H1 (cell line): Measurements from ENCODE around the gene LRPPRC. TPM values are rescaled to one million over a fixed set of nuclear protein-coding genes. Genes with fewer than 3 reads are reported as not detected.

Experiments used
- CTCF ChIA-PET: fragments of 300-600 bp; sonication (Branson Sonifier 250); formaldehyde crosslinking; loops from one replicate; lab custom pipeline; 2021; ENCODE audit not compliant: partially characterized antibody; lab: Charles Lee
- POLR2A ChIA-PET: fragments of 300-600 bp; sonication (Branson Sonifier 250); formaldehyde crosslinking; loops from one replicate; lab custom pipeline; 2021; ENCODE audit warnings: inconsistent platforms; ENCODE audit not compliant: partially characterized antibody; lab: Charles Lee
- DNase-seq, 2 experiments: peaks; one replicate each; pipeline versions ENCODE4 v3.0.0 to v3.0.0-alpha.2; 2010 to 2022; ENCODE audit warnings: low spot score in 2 of 2, low read depth in 1 of 2, mixed read lengths in 1 of 2
- FAIRE-seq: peaks from 2 replicates; lab custom pipeline; 2011; peaks lifted over from hg19 to GRCh38; lab: Jason Lieb, UNC
- H2AFZ ChIP-seq: 2 replicates; pipeline ENCODE4 v1.8.1; 2012; ENCODE audit warnings: low read length, inconsistent platforms
- H2AK5ac ChIP-seq: 2 replicates; pipeline ENCODE4 v1.6.1; 2013; ENCODE audit warnings: low read depth, low read length
- H2BK120ac ChIP-seq: replicated peaks from 2 replicates; pipeline ENCODE3; 2013; ENCODE audit warnings: low read depth, low read length, inconsistent platforms
- H2BK12ac ChIP-seq: 2 replicates; pipeline ENCODE4 v1.6.1; 2013; ENCODE audit warnings: low read depth, low read length
- H2BK15ac ChIP-seq: 2 replicates; pipeline ENCODE4 v1.6.1; 2013; ENCODE audit warnings: low read length
- H2BK20ac ChIP-seq: 2 replicates; pipeline ENCODE4 v1.6.1; 2013; ENCODE audit warnings: low read length
- H2BK5ac ChIP-seq: 2 replicates; pipeline ENCODE4 v1.6.1; 2013; ENCODE audit warnings: low read depth, low read length
- H3K14ac ChIP-seq: 2 replicates; pipeline ENCODE4 v1.6.1; 2013; ENCODE audit warnings: inconsistent platforms; ENCODE audit not compliant: insufficient read length
- H3K18ac ChIP-seq: 2 replicates; pipeline ENCODE4 v1.6.1; 2013; ENCODE audit warnings: low read length; ENCODE audit errors: extremely low read depth
- H3K23ac ChIP-seq: 2 replicates; pipeline ENCODE4 v1.6.1; 2013; ENCODE audit warnings: inconsistent platforms; ENCODE audit not compliant: insufficient read length
- H3K23me2 ChIP-seq: 2 replicates; pipeline ENCODE4 v1.6.1; 2013; ENCODE audit warnings: low read depth, low read length
- H3K27ac ChIP-seq: 2 replicates; pipeline ENCODE4 v1.6.1; 2011; ENCODE audit warnings: low read depth, low read length, inconsistent platforms
- H3K27me3 ChIP-seq, 4 experiments: replicated peaks in 1 of 4; 1 replicate in 1 of 4; 2 replicates in 3 of 4; pipeline versions ENCODE4 v1.6.1 to v1.8.1; 2011 to 2013; ENCODE audit warnings: low read length in 3 of 4, mild to moderate bottlenecking in 3 of 4, inconsistent platforms in 2 of 4, mixed read lengths in 2 of 4, moderate library complexity in 1 of 4; ENCODE audit not compliant: control insufficient read depth in 3 of 4, insufficient read depth in 3 of 4; ENCODE audit errors: extremely low read depth in 1 of 4
- H3K36me3 ChIP-seq, 4 experiments: 2 replicates each; pipeline versions ENCODE4 v1.6.1 to v1.8.1; 2011 to 2013; ENCODE audit warnings: mild to moderate bottlenecking in 4 of 4, low read length in 3 of 4, moderate library complexity in 2 of 4, control low read depth in 1 of 4, inconsistent platforms in 1 of 4; ENCODE audit not compliant: insufficient read depth in 4 of 4, control insufficient read depth in 2 of 4
- H3K4ac ChIP-seq: replicated peaks from 2 replicates; pipeline ENCODE3; 2013; ENCODE audit warnings: low read length, low read depth, mixed read lengths, inconsistent platforms; ENCODE audit not compliant: insufficient read length
- H3K4me1 ChIP-seq, 4 experiments: replicated peaks in 1 of 4; 1 replicate in 1 of 4; 2 replicates in 3 of 4; pipeline versions ENCODE4 v1.6.1 to v1.8.1; 2011 to 2013; ENCODE audit warnings: low read length in 3 of 4, inconsistent platforms in 2 of 4, mixed read lengths in 1 of 4; ENCODE audit not compliant: insufficient read depth in 4 of 4, control insufficient read depth in 3 of 4
- H3K4me2 ChIP-seq, 2 experiments: 2 replicates each; pipeline versions ENCODE4 v1.6.1 to v1.8.1; 2011 to 2013; ENCODE audit warnings: low read depth in 2 of 2, low read length in 2 of 2, control low read depth in 1 of 2, inconsistent platforms in 1 of 2, mild to moderate bottlenecking in 1 of 2; ENCODE audit not compliant: insufficient read depth in 1 of 2
- H3K4me3 ChIP-seq, 4 experiments: fragments of 200-600, 300-600 bp in 1 of 4; sonication (generic), shearing (Covaris generic), sonication (Bioruptor Twin) in 1 of 4; 2 replicates each; pipeline versions ENCODE4 v1.5.1 to v1.8.1; 2011 to 2016; ENCODE audit warnings: low read length in 4 of 4, low read depth in 3 of 4, control low read depth in 2 of 4, inconsistent platforms in 2 of 4, mild to moderate bottlenecking in 2 of 4, mixed read lengths in 1 of 4, moderate library complexity in 1 of 4; ENCODE audit not compliant: insufficient read depth in 2 of 4; ENCODE audit errors: extremely low read depth in 1 of 4
- H3K56ac ChIP-seq: replicated peaks from 2 replicates; pipeline ENCODE3; 2013; ENCODE audit warnings: low read depth, mild to moderate bottlenecking, mixed read lengths, low read length, inconsistent platforms; ENCODE audit not compliant: insufficient read length
- H3K79me1 ChIP-seq: 2 replicates; pipeline ENCODE4 v1.6.1; 2013; ENCODE audit warnings: low read depth, low read length, control low read depth
- H3K79me2 ChIP-seq, 2 experiments: 2 replicates each; pipeline versions ENCODE4 v1.6.1 to v1.8.1; 2012 to 2013; ENCODE audit warnings: low read length in 2 of 2, mild to moderate bottlenecking in 2 of 2, inconsistent platforms in 1 of 2; ENCODE audit not compliant: insufficient read depth in 2 of 2, control insufficient read depth in 1 of 2
- H3K9ac ChIP-seq, 4 experiments: replicated peaks in 1 of 4; 1 replicate in 1 of 4; 2 replicates in 3 of 4; pipeline versions ENCODE4 v1.6.1 to v1.8.1; 2011 to 2013; ENCODE audit warnings: low read depth in 3 of 4, low read length in 3 of 4, control low read depth in 2 of 4, mild to moderate bottlenecking in 2 of 4, moderate library complexity in 2 of 4, inconsistent platforms in 1 of 4; ENCODE audit errors: extremely low read depth in 1 of 4
- H3K9me3 ChIP-seq, 2 experiments: 2 replicates each; pipeline versions ENCODE4 v1.6.1 to v1.8.1; 2012 to 2013; ENCODE audit warnings: mild to moderate bottlenecking in 2 of 2, moderate library complexity in 2 of 2, control low read depth in 1 of 2, inconsistent platforms in 1 of 2, low read depth in 1 of 2, low read length in 1 of 2, mixed read lengths in 1 of 2; ENCODE audit not compliant: insufficient read depth in 2 of 2
- H4K20me1 ChIP-seq, 2 experiments: replicated peaks in 1 of 2; 2 replicates each; pipeline versions ENCODE3 to v1.8.1; 2011 to 2013; ENCODE audit warnings: inconsistent platforms in 2 of 2, low read length in 2 of 2, mild to moderate bottlenecking in 1 of 2; ENCODE audit not compliant: insufficient read depth in 2 of 2, control insufficient read depth in 1 of 2
- H4K5ac ChIP-seq: 2 replicates; pipeline ENCODE4 v1.6.1; 2013; ENCODE audit warnings: low read length, low read depth, mixed read lengths, inconsistent platforms; ENCODE audit not compliant: insufficient read length
- H4K8ac ChIP-seq: 2 replicates; pipeline ENCODE4 v1.8.0; 2013; ENCODE audit warnings: mild to moderate bottlenecking, moderate library complexity, low read length, inconsistent platforms; ENCODE audit not compliant: insufficient read depth; ENCODE audit errors: extremely low read depth
- H4K91ac ChIP-seq: replicated peaks from 2 replicates; pipeline ENCODE3; 2013; ENCODE audit warnings: low read length, mixed read lengths, inconsistent platforms; ENCODE audit not compliant: insufficient read length
- CHD1 ChIP-seq: IDR thresholded peaks from 2 replicates; pipeline ENCODE4 v1.6.1; 2012; ENCODE audit warnings: low read depth, low read length, improper control_type of control experiment
- RFX5 ChIP-seq: IDR thresholded peaks from 2 replicates; pipeline ENCODE4 v1.6.1; 2011; ENCODE audit warnings: low read depth, low read length, improper control_type of control experiment, borderline replicate concordance
- WGBS, 2 experiments: shearing (Covaris generic) in 1 of 2; methylation state at CpG; one replicate each; pipeline versions ENCODE4 v1.1.6 to v1.1.7; 2013 to 2015; ENCODE audit warnings: low lambda C conversion rate in 2 of 2, mixed read lengths in 2 of 2, inconsistent platforms in 1 of 2, low coverage in 1 of 2, missing lambda C conversion rate in 1 of 2; ENCODE audit not compliant: insufficient replicate concordance in 2 of 2, insufficient coverage in 1 of 2, insufficient read length in 1 of 2; ENCODE audit errors: extremely low coverage in 1 of 2, missing lambda C conversion rate in 1 of 2; 5-methylcytosine and 5-hydroxymethylcytosine counted together
- polyA plus RNA-seq, 7 experiments: library from polyadenylated mRNA; depleted of rRNA in 3 of 7; stranded (reverse) in 5 of 7; unstranded in 2 of 7; fragments of >200 nt in 5 of 7; fragments of 200-250 nt in 2 of 7; gene quantifications; 1 replicate in 5 of 7; 2 replicates in 1 of 7; 4 replicates in 1 of 7; pipeline versions ENCODE4 v1.2.1 to v1.2.3, GENCODE V29; 2011 to 2013; ENCODE audit warnings: missing spikeins in 2 of 7, mixed read lengths in 2 of 7
- total RNA-seq: library from RNA; stranded (reverse); fragmentation: NEBNext Ultra II Directional; extraction: Animal tissue kit (Norgen Biotek cat#: 25700); gene quantifications from 2 replicates; pipeline ENCODE4 v1.2.1, GENCODE V29; 2021

The LRPPRC gene
- total and polyA plus RNA-seq, 2 of the 8 experiments (the other 6 are each of a cell fraction or from before 2014, with no cell fraction given), result 43.4 to 167 TPM

GRCh38 chr2:43846140-43846793, 149.5 kb downstream of the LRPPRC start:
- ChIA-PET POLR2A (no interaction called here), CTCF (interaction anchor here (0.8 to 1.2 kb wide), 2 partner anchors 11 to 18 kb away, joined by 4 to 5 read pairs; no protein-coding TSS in a partner anchor)
- no peak overlapping the region for H2BK12ac ChIP-seq
- TF ChIP-seq CHD1, result no peak
- TF ChIP-seq RFX5, result no peak

More at GRCh38 chr2:43846140-43846793, 149.5 kb downstream of the LRPPRC start:
- Histone ChIP-seq H4K91ac (no peak overlapping the region), H3K14ac (no peak overlapping the region), H3K27ac (no peak overlapping the region), H3K79me2 (no peaks in the 10 kb centered on the region), H3K56ac (no peak overlapping the region), H2AFZ (no peak overlapping the region), H2BK20ac (no peak overlapping the region), H3K4me1 (no peaks in the 10 kb centered on the region; a peak in 1 of 7 replicates), H3K9ac (no peak overlapping the region), H3K4me3 (no peak overlapping the region), H3K36me3 (no peaks in the 10 kb centered on the region), H3K23ac (no peak overlapping the region), H3K4me2 (no peak overlapping the region), H2BK120ac (no peak overlapping the region), H4K20me1 (no peaks in the 10 kb centered on the region), H3K9me3 (no peaks in the 10 kb centered on the region), H3K79me1 (no peaks in the 10 kb centered on the region), H3K27me3 (no peaks in the 10 kb centered on the region), H2BK5ac (no peak overlapping the region), H3K18ac (no peak overlapping the region), H4K5ac (no peak overlapping the region), H3K4ac (no peak overlapping the region), H2BK15ac (no peak overlapping the region), H3K23me2 (no peaks in the 10 kb centered on the region), H4K8ac (no peak overlapping the region), H2AK5ac (no peak overlapping the region)
- peak in 1 of 2 experiments; percentile 31 for DNase-seq
- no peak for FAIRE-seq
- 95% methylated on average over 5 of the region's 5 CpGs; no CpG with 5 or more reads in 1 of the 2 experiments for WGBS, 2 experiments
